ENCODE results near the gene NUMA1.

Gene NUMA1

GRCh38 chr11:72012897-72013721 lies 67.2 kb downstream of the NUMA1 start:
- DNase-seq: no peak

GRCh38 chr11:72012091-72012630 lies 68.2 kb downstream of the NUMA1 start:
- no peak for DNase-seq

- DNase-seq: no peak
Observed at GRCh38 chr11:72010529-72011233, 69.7 kb downstream of the NUMA1 start.

GRCh38 chr11:72009156-72009555 lies 71.2 kb downstream of the NUMA1 start:
- DNase-seq: no peak

GRCh38 chr11:72008728-72009127 lies 71.6 kb downstream of the NUMA1 start:
- no peak for DNase-seq

GRCh38 chr11:72007587-72007986 lies 72.8 kb downstream of the NUMA1 start:
- no peak for DNase-seq

GRCh38 chr11:72007089-72007476 lies 73.3 kb downstream of the NUMA1 start:
- no peak for DNase-seq

- DNase-seq: no peak
Observed at GRCh38 chr11:72006309-72007088, 73.8 kb downstream of the NUMA1 start.

- no peak for DNase-seq
Observed at GRCh38 chr11:72005347-72006260, 74.7 kb downstream of the NUMA1 start.

- no peak for DNase-seq
Observed at GRCh38 chr11:72004515-72005346, 75.6 kb downstream of the NUMA1 start.

GRCh38 chr11:72003776-72004171 lies 76.6 kb downstream of the NUMA1 start:
- no peak for DNase-seq

- no peak for DNase-seq
Observed at GRCh38 chr11:72002841-72003775, 77.2 kb downstream of the NUMA1 start.

- no peak for DNase-seq
Observed at GRCh38 chr11:72001834-72002591, 78.3 kb downstream of the NUMA1 start.

- DNase-seq: no peak
Observed at GRCh38 chr11:72001285-72001684, 79.1 kb downstream of the NUMA1 start.

GRCh38 chr11:72000202-72000867 lies 80.0 kb downstream of the NUMA1 start:
- no peak for DNase-seq

- no peak for DNase-seq
Observed at GRCh38 chr11:71999798-72000197, 80.5 kb downstream of the NUMA1 start.

- DNase-seq: no peak
Observed at GRCh38 chr11:71999362-71999761, 81.0 kb downstream of the NUMA1 start.

GRCh38 chr11:71998649-71999310 lies 81.6 kb downstream of the NUMA1 start, which contains the start of gene IL18BP:
Gene IL18BP, plus strand, starts transcription at chr11:71998909. Its CDS starts 1,076 bp downstream, at chr11:71999985.
- no peak for DNase-seq

Measured in stimulated activated CD4-positive, alpha-beta T cell treated with anti-CD3 and anti-CD28 coated beads, Interleukin-4, amount 100 ng/mL, for 1 hour (primary cell).